ENCODE results near the gene FANCL. TPM values are rescaled to one million over a fixed set of nuclear protein-coding genes. Genes with fewer than 3 reads are reported as not detected.

The FANCL gene
- polyA plus RNA-seq, 2 of the 4 experiments (the other 2 are of a cell fraction) = 34.1 to 68.8 TPM

- Histone ChIP-seq H3K27ac (no peak overlapping the region), H3K4me2 (no peak overlapping the region), H3K4me1 (peaks cover 25% of the 10 kb centered on the region), H3K4me3 (no peak overlapping the region), H3K9me3 (no peaks in the 10 kb centered on the region)
- FAIRE-seq = no peak
- ATAC-seq = no peak
- no peak for DNase-seq (ENCODE audit: low read depth in 1 of 2, low spot score in 1 of 2)
- ChIA-PET POLR2A (no interaction called here), CTCF (no interaction called here)
- TF ChIP-seq FOSL2 (IDR thresholded peaks at IDR 0.05) (no peak), FOSL2 (CRISPR knock-in tag; IDR thresholded peaks at IDR 0.05) (peak; percentile 23; the same call in 1 of the 2 replicates), MAX (IDR thresholded peaks at IDR 0.05) (no peak)
Measured at GRCh38 chr2:58133395-58133794, 107.7 kb downstream of the FANCL start.

GRCh38 chr2:58131191-58132011 lies 109.7 kb downstream of the FANCL start:
- no peak for DNase-seq (ENCODE audit: low read depth in 1 of 2, low spot score in 1 of 2)
- WGBS (ENCODE audit: missing lambda C conversion rate) = 86% methylated on average over 5 of the region's 5 CpGs
- H3K27ac ChIP-seq = peak overlapping the region in 1 of 2 experiments; percentile 22; a peak in 2 of 6 replicates
- CTCF ChIA-PET = interaction anchor here (1.0 to 1.7 kb wide), 4 partner anchors 11 to 316 kb away, joined by 3 to 12 read pairs (median 6); no protein-coding TSS in a partner anchor
- no peak for TF ChIP-seq ZNF302 (CRISPR knock-in tag; IDR thresholded peaks at IDR 0.05)
- TF ChIP-seq TFCP2L1 (CRISPR knock-in tag; IDR thresholded peaks at IDR 0.05) = no peak
- no peak for TF ChIP-seq USF2 (IDR thresholded peaks at IDR 0.05)
- TF ChIP-seq PBX3 (IDR thresholded peaks at IDR 0.05) = no peak
- no peak for TF ChIP-seq RFX5 (IDR thresholded peaks at IDR 0.05)
- TF ChIP-seq ELK1 (IDR thresholded peaks at IDR 0.05; ENCODE audit: low read depth, low read length) = no peak
- no peak for TF ChIP-seq CBX8 (IDR thresholded peaks at IDR 0.05)
- no peak for TF ChIP-seq EHF (CRISPR knock-in tag; IDR thresholded peaks at IDR 0.05)
- no peak for TF ChIP-seq RCOR1 (IDR thresholded peaks at IDR 0.05; ENCODE audit: low read depth, low read length)
- TF ChIP-seq POLR2AphosphoS2 (conservative IDR thresholded peaks at IDR 0.05; ENCODE audit: low read length) = no peak
- peak; percentile 67 for TF ChIP-seq CTCF (IDR thresholded peaks at IDR 0.05)
- no peak for TF ChIP-seq MYC (IDR thresholded peaks at IDR 0.05; ENCODE audit: borderline replicate concordance, low read length)
- TF ChIP-seq ZFP36 (IDR thresholded peaks at IDR 0.05; ENCODE audit: borderline replicate concordance, partially characterized antibody) = no peak
- no peak for TF ChIP-seq ZSCAN20 (CRISPR knock-in tag; IDR thresholded peaks at IDR 0.05)
- no peak for TF ChIP-seq PHF8 (IDR thresholded peaks at IDR 0.05; ENCODE audit: borderline replicate concordance, low read depth)
- TF ChIP-seq SMC3 (IDR thresholded peaks at IDR 0.05) = peak; percentile 58
- TF ChIP-seq RAD21 (conservative IDR thresholded peaks at IDR 0.05 in 1 of 2, IDR thresholded peaks at IDR 0.05 in 1 of 2) = peak; percentile 74 to 78
- TF ChIP-seq REST (IDR thresholded peaks at IDR 0.05) = no peak
- no peak for TF ChIP-seq CBX2 (IDR thresholded peaks at IDR 0.05; ENCODE audit: borderline replicate concordance, low read depth)
- no peak for TF ChIP-seq KDM5A (IDR thresholded peaks at IDR 0.05)
- no peak for TF ChIP-seq CHD4 (IDR thresholded peaks at IDR 0.05; ENCODE audit: borderline replicate concordance)
- TF ChIP-seq EHMT2 (IDR thresholded peaks at IDR 0.05; ENCODE audit: low read depth) = no peak
- no peak for FAIRE-seq
- H3K4me1 ChIP-seq = peaks cover 18% of the 10 kb centered on the region; the same call in 2 of the 3 replicates
- POLR2A ChIA-PET = interaction anchor here (1.0 kb wide), 1 partner anchor 14 kb away, joined by 3 read pairs; no protein-coding TSS in a partner anchor
- H3K9me3 ChIP-seq = no peaks in the 10 kb centered on the region
- no peak overlapping the region for H3K4me2 ChIP-seq
- no peak overlapping the region for H3K4me3 ChIP-seq
- peak; percentile 69 to 70; a peak in 5 of 6 replicates for ATAC-seq

Data from A549 (cell line).